Measurements from ENCODE around the gene MRTFB. TPM values are rescaled to one million over a fixed set of nuclear protein-coding genes. Genes with fewer than 3 reads are reported as not detected.

Gene MRTFB
- total RNA-seq, 1 donor from 2014 or later: 20.9 TPM

GRCh38 chr16:14187517-14188338 lies 116.6 kb downstream of the MRTFB start:
- Mint-ChIP-seq H3K9me3 (no peaks in the 10 kb centered on the region), H3K4me1 (peaks cover 2% of the 10 kb centered on the region), H3K27me3 (no peaks in the 10 kb centered on the region), H3K36me3 (ENCODE audit: low read depth) (no peaks in the 10 kb centered on the region), H3K4me3 (no peak overlapping the region), H3K27ac (no peak overlapping the region)
- DNase-seq (no peak), ATAC-seq (ENCODE audit: low read depth) (no peak)
- intact Hi-C loops (cut with micrococcal nuclease): no loop called here
- ChIA-PET CTCF (interaction anchor here (1.0 kb wide), 1 partner anchor 349 kb away, joined by 3 read pairs; no protein-coding TSS in a partner anchor), POLR2A (no interaction called here)
- TF ChIP-seq, protein P1, sequence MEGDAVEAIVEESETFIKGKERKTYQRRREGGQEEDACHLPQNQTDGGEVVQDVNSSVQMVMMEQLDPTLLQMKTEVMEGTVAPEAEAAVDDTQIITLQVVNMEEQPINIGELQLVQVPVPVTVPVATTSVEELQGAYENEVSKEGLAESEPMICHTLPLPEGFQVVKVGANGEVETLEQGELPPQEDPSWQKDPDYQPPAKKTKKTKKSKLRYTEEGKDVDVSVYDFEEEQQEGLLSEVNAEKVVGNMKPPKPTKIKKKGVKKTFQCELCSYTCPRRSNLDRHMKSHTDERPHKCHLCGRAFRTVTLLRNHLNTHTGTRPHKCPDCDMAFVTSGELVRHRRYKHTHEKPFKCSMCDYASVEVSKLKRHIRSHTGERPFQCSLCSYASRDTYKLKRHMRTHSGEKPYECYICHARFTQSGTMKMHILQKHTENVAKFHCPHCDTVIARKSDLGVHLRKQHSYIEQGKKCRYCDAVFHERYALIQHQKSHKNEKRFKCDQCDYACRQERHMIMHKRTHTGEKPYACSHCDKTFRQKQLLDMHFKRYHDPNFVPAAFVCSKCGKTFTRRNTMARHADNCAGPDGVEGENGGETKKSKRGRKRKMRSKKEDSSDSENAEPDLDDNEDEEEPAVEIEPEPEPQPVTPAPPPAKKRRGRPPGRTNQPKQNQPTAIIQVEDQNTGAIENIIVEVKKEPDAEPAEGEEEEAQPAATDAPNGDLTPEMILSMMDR (IDR thresholded peaks at IDR 0.05): no peak

GRCh38 chr16:14193316-14193871 lies 122.3 kb downstream of the MRTFB start:
- Mint-ChIP-seq H3K27me3 (no peaks in the 10 kb centered on the region), H3K4me3 (peak overlapping the region; percentile 29), H3K9me3 (no peaks in the 10 kb centered on the region), H3K4me1 (peaks cover 23% of the 10 kb centered on the region), H3K27ac (peak overlapping the region; percentile 52), H3K36me3 (ENCODE audit: low read depth) (no peaks in the 10 kb centered on the region)
- ATAC-seq (ENCODE audit: low read depth) (peak; percentile 60), DNase-seq (no peak)
- ChIA-PET CTCF (no interaction called here), POLR2A (no interaction called here)
- intact Hi-C loops (cut with micrococcal nuclease): no loop called here
- TF ChIP-seq, protein P1 (IDR thresholded peaks at IDR 0.05): no peak

- DNase-seq (no peak), ATAC-seq (ENCODE audit: low read depth) (no peak)
- Mint-ChIP-seq H3K27me3 (no peaks in the 10 kb centered on the region), H3K9me3 (no peaks in the 10 kb centered on the region), H3K4me1 (peaks cover 23% of the 10 kb centered on the region), H3K36me3 (ENCODE audit: low read depth) (no peaks in the 10 kb centered on the region), H3K27ac (no peak overlapping the region), H3K4me3 (no peak overlapping the region)
- intact Hi-C loops (cut with micrococcal nuclease): no loop called here
- ChIA-PET POLR2A (no interaction called here), CTCF (no interaction called here)
- TF ChIP-seq, protein P1 (IDR thresholded peaks at IDR 0.05): no peak
Measured at GRCh38 chr16:14194721-14195120, 123.6 kb downstream of the MRTFB start.

- no peak for DNase-seq
- Mint-ChIP-seq H3K4me3 (no peak overlapping the region), H3K27ac (no peak overlapping the region), H3K36me3 (ENCODE audit: low read depth) (no peaks in the 10 kb centered on the region), H3K9me3 (no peaks in the 10 kb centered on the region), H3K4me1 (peaks cover 23% of the 10 kb centered on the region), H3K27me3 (no peaks in the 10 kb centered on the region)
- ChIA-PET CTCF (no interaction called here), POLR2A (no interaction called here)
- ATAC-seq (ENCODE audit: low read depth): no peak
- intact Hi-C loops (cut with micrococcal nuclease): no loop called here
- TF ChIP-seq, protein P1 (IDR thresholded peaks at IDR 0.05): no peak
Measured at GRCh38 chr16:14196011-14196410, 124.9 kb downstream of the MRTFB start.

DNA sequence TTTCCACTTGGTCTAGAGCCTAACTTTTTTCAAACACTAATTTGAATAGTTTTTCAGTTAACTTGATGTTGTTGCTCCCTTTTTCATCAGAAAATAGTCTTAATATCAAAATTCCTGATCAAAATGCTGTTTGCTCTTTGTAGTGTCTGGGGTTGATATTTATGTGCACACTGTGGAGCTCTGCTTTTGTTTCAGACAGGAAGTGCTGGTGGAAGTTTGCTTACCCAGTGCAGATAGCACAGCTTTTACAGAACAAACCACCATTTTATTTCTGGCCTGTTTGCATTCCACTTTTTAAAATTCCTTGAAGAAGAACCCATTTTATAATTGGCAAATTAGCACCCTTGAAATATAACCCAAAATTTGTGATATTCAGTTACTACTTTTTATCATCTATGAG lies 125.4 kb downstream of the MRTFB start:
- POLR2A ChIA-PET: no interaction called here
- TF ChIP-seq, protein P1 (IDR thresholded peaks at IDR 0.05): no peak
- DNase-seq (no peak), ATAC-seq (ENCODE audit: low read depth) (no peak)
- CTCF ChIA-PET: no interaction called here
- no peaks in the 10 kb centered on the region for H3K36me3 Mint-ChIP-seq (ENCODE audit: low read depth)
- intact Hi-C loops (cut with micrococcal nuclease): no loop called here
- H3K4me3 Mint-ChIP-seq: no peak overlapping the region
- peak overlapping the region; percentile 5 for H3K27ac Mint-ChIP-seq
- H3K27me3 Mint-ChIP-seq: no peaks in the 10 kb centered on the region
- peaks cover 23% of the 10 kb centered on the region for H3K4me1 Mint-ChIP-seq
- H3K9me3 Mint-ChIP-seq: no peaks in the 10 kb centered on the region

Data from activated B cell treated with CpG ODN at 0.5 μM for 24 hours (primary cell).